Adrenal gland (tissue), 5 donors: ENCODE results near the gene ADRB1.

Source experiments
- CTCF ChIP-seq, 6 experiments: fragments of 450-650 bp in 4 of 6; fragments of 200-600 bp in 2 of 6; sonication (generic) in 1 of 6; IDR thresholded peaks; 1 replicate in 5 of 6; 2 replicates in 1 of 6; pipeline versions ENCODE4 v1.5.1 to v1.8.0; 2016 to 2021; ENCODE audit warnings: antibody characterized with exemption in 6 of 6, mild to moderate bottlenecking in 2 of 6, moderate library complexity in 1 of 6
- POLR2A ChIP-seq, 2 donors: fragments of 450-650 bp; IDR thresholded peaks; one replicate each; pipeline ENCODE4 v1.6.1; 2017; ENCODE audit warnings: antibody characterized with exemption in 2 of 2, mild to moderate bottlenecking in 2 of 2, moderate library complexity in 1 of 2
- donor health status: DM: no; HTN: no; CAD: no.

GRCh38 chr10:114083040-114083439, 39.4 kb downstream of the ADRB1 start:
- TF ChIP-seq CTCF (IDR thresholded peaks at IDR 0.05) (no peak), POLR2A (IDR thresholded peaks at IDR 0.05) (no peak)
